Stimulated activated naive CD8-positive, alpha-beta T cell treated with anti-CD3 and anti-CD28 coated beads, Interleukin-15, Interleukin-2, amounts not matched to agents 100 ng/mL and 50 ng/mL, for 24 hours (primary cell): ENCODE data around the gene C12orf60.
A peak's percentile ranks its signal among the peaks of the same experiment; 100 is the strongest.

Experiments used
- H3K27ac Mint-ChIP-seq: one replicate; pipeline ENCODE4 v1.8.0; 2021; ENCODE audit warnings: mild to moderate bottlenecking, mixed read lengths
- H3K27me3 Mint-ChIP-seq: one replicate; pipeline ENCODE4 v1.8.0; 2021; ENCODE audit warnings: mixed read lengths
- H3K36me3 Mint-ChIP-seq: one replicate; pipeline ENCODE4 v1.8.0; 2021; ENCODE audit warnings: low read depth, mixed read lengths
- H3K4me1 Mint-ChIP-seq: one replicate; pipeline ENCODE4 v1.8.0; 2021; ENCODE audit warnings: low read depth, mixed read lengths
- H3K4me3 Mint-ChIP-seq: one replicate; pipeline ENCODE4 v1.8.0; 2021; ENCODE audit warnings: mild to moderate bottlenecking, mixed read lengths
- H3K9me3 Mint-ChIP-seq: one replicate; pipeline ENCODE4 v1.8.0; 2021; ENCODE audit warnings: mixed read lengths

C12orf60 gene

GRCh38 chr12:14773685-14774073 lies 29.8 kb upstream of the C12orf60 start:
- H3K4me3 Mint-ChIP-seq = peak overlapping the region; percentile 99
- peaks cover 60% of the 10 kb centered on the region for H3K4me1 Mint-ChIP-seq
- no peaks in the 10 kb centered on the region for H3K9me3 Mint-ChIP-seq
- H3K27me3 Mint-ChIP-seq = no peaks in the 10 kb centered on the region
- peak overlapping the region; percentile 98 for H3K27ac Mint-ChIP-seq
- peaks cover 23% of the 10 kb centered on the region for H3K36me3 Mint-ChIP-seq

- H3K4me3 Mint-ChIP-seq = peak overlapping the region; percentile 99
- peaks cover 17% of the 10 kb centered on the region for H3K36me3 Mint-ChIP-seq
- H3K27ac Mint-ChIP-seq = peak overlapping the region; percentile 98
- H3K27me3 Mint-ChIP-seq = no peaks in the 10 kb centered on the region
- H3K9me3 Mint-ChIP-seq = no peaks in the 10 kb centered on the region
- H3K4me1 Mint-ChIP-seq = peaks cover 54% of the 10 kb centered on the region
Measured at GRCh38 chr12:14774074-14774905, 29.2 kb upstream of the C12orf60 start.

- Mint-ChIP-seq H3K27me3 (no peaks in the 10 kb centered on the region), H3K27ac (peak overlapping the region; percentile 98), H3K9me3 (no peaks in the 10 kb centered on the region), H3K4me1 (peaks cover 54% of the 10 kb centered on the region), H3K4me3 (peak overlapping the region; percentile 99), H3K36me3 (peaks cover 15% of the 10 kb centered on the region)
Measured at GRCh38 chr12:14774906-14775635, 28.4 kb upstream of the C12orf60 start.

- Mint-ChIP-seq H3K27me3 (no peaks in the 10 kb centered on the region), H3K4me3 (peak overlapping the region; percentile 99), H3K36me3 (peaks cover 10% of the 10 kb centered on the region), H3K9me3 (no peaks in the 10 kb centered on the region), H3K4me1 (peaks cover 54% of the 10 kb centered on the region), H3K27ac (peak overlapping the region; percentile 98)
Measured at GRCh38 chr12:14775636-14775980, 27.9 kb upstream of the C12orf60 start.

GRCh38 chr12:14776236-14776961 lies 27.1 kb upstream of the C12orf60 start:
- H3K4me1 Mint-ChIP-seq = peaks cover 48% of the 10 kb centered on the region
- no peaks in the 10 kb centered on the region for H3K9me3 Mint-ChIP-seq
- peak overlapping the region; percentile 99 for H3K4me3 Mint-ChIP-seq
- peaks cover 4% of the 10 kb centered on the region for H3K36me3 Mint-ChIP-seq
- H3K27me3 Mint-ChIP-seq = no peaks in the 10 kb centered on the region
- no peak overlapping the region for H3K27ac Mint-ChIP-seq

GRCh38 chr12:14777271-14777670 lies 26.2 kb upstream of the C12orf60 start:
- Mint-ChIP-seq H3K27me3 (no peaks in the 10 kb centered on the region), H3K4me1 (peaks cover 39% of the 10 kb centered on the region), H3K36me3 (peaks cover 4% of the 10 kb centered on the region), H3K4me3 (no peak overlapping the region), H3K9me3 (no peaks in the 10 kb centered on the region), H3K27ac (no peak overlapping the region)

GRCh38 chr12:14779834-14780233 lies 23.6 kb upstream of the C12orf60 start:
- no peaks in the 10 kb centered on the region for H3K9me3 Mint-ChIP-seq
- H3K27me3 Mint-ChIP-seq = no peaks in the 10 kb centered on the region
- H3K4me3 Mint-ChIP-seq = no peak overlapping the region
- peaks cover 17% of the 10 kb centered on the region for H3K4me1 Mint-ChIP-seq
- no peak overlapping the region for H3K27ac Mint-ChIP-seq
- H3K36me3 Mint-ChIP-seq = peaks cover 12% of the 10 kb centered on the region

GRCh38 chr12:14780859-14781258 lies 22.6 kb upstream of the C12orf60 start:
- H3K4me3 Mint-ChIP-seq = no peak overlapping the region
- H3K36me3 Mint-ChIP-seq = peaks cover 19% of the 10 kb centered on the region
- no peak overlapping the region for H3K27ac Mint-ChIP-seq

GRCh38 chr12:14781563-14781962 lies 21.9 kb upstream of the C12orf60 start:
- Mint-ChIP-seq H3K9me3 (no peaks in the 10 kb centered on the region), H3K4me3 (no peak overlapping the region), H3K27ac (no peak overlapping the region), H3K27me3 (no peaks in the 10 kb centered on the region), H3K36me3 (peaks cover 21% of the 10 kb centered on the region), H3K4me1 (no peaks in the 10 kb centered on the region)

More at GRCh38 chr12:14780859-14781258, 22.6 kb upstream of the C12orf60 start:
- no peaks in the 10 kb centered on the region for H3K9me3 Mint-ChIP-seq
- H3K4me1 Mint-ChIP-seq = peaks cover 7% of the 10 kb centered on the region
- no peaks in the 10 kb centered on the region for H3K27me3 Mint-ChIP-seq

- Mint-ChIP-seq H3K27me3 (no peaks in the 10 kb centered on the region), H3K9me3 (no peaks in the 10 kb centered on the region), H3K27ac (no peak overlapping the region), H3K4me3 (no peak overlapping the region), H3K4me1 (no peaks in the 10 kb centered on the region), H3K36me3 (peaks cover 32% of the 10 kb centered on the region)
Measured at GRCh38 chr12:14782756-14783155, 20.7 kb upstream of the C12orf60 start.

- Mint-ChIP-seq H3K9me3 (no peaks in the 10 kb centered on the region), H3K36me3 (peaks cover 45% of the 10 kb centered on the region), H3K27ac (no peak overlapping the region), H3K4me1 (no peaks in the 10 kb centered on the region), H3K27me3 (no peaks in the 10 kb centered on the region), H3K4me3 (no peak overlapping the region)
Measured at GRCh38 chr12:14784471-14784870, 19.0 kb upstream of the C12orf60 start.

GRCh38 chr12:14785568-14785967 lies 17.9 kb upstream of the C12orf60 start:
- H3K27me3 Mint-ChIP-seq = no peaks in the 10 kb centered on the region
- H3K9me3 Mint-ChIP-seq = no peaks in the 10 kb centered on the region
- H3K27ac Mint-ChIP-seq = no peak overlapping the region
- no peak overlapping the region for H3K4me3 Mint-ChIP-seq
- H3K4me1 Mint-ChIP-seq = no peaks in the 10 kb centered on the region
- peaks cover 56% of the 10 kb centered on the region for H3K36me3 Mint-ChIP-seq

- H3K9me3 Mint-ChIP-seq = no peaks in the 10 kb centered on the region
- peaks cover 5% of the 10 kb centered on the region for H3K4me1 Mint-ChIP-seq
- no peaks in the 10 kb centered on the region for H3K27me3 Mint-ChIP-seq
- no peak overlapping the region for H3K27ac Mint-ChIP-seq
- peaks cover 91% of the 10 kb centered on the region for H3K36me3 Mint-ChIP-seq
- H3K4me3 Mint-ChIP-seq = no peak overlapping the region
Measured at GRCh38 chr12:14795028-14795448, 8.4 kb upstream of the C12orf60 start.

- Mint-ChIP-seq H3K36me3 (peaks cover 38% of the 10 kb centered on the region), H3K27me3 (no peaks in the 10 kb centered on the region), H3K9me3 (no peaks in the 10 kb centered on the region), H3K4me1 (peaks cover 43% of the 10 kb centered on the region), H3K27ac (no peak overlapping the region), H3K4me3 (no peak overlapping the region)
Measured at GRCh38 chr12:14802247-14802646, 1.2 kb upstream of the C12orf60 start.

- Mint-ChIP-seq H3K27me3 (no peaks in the 10 kb centered on the region), H3K36me3 (peaks cover 34% of the 10 kb centered on the region), H3K27ac (no peak overlapping the region), H3K4me1 (peaks cover 43% of the 10 kb centered on the region), H3K9me3 (no peaks in the 10 kb centered on the region), H3K4me3 (no peak overlapping the region)
Measured at GRCh38 chr12:14802721-14803010, 804 bp upstream of the C12orf60 start.
